B cell (primary cell): ENCODE results near the gene MVD.

Source experiments
- EZH2 ChIP-seq: IDR thresholded peaks from 2 replicates; pipeline ENCODE4 v1.6.1; 2012; ENCODE audit warnings: borderline replicate concordance, low read depth, mild to moderate bottlenecking, moderate library complexity, low read length; ENCODE audit not compliant: insufficient read depth, poor library complexity, severe bottlenecking
- TF ChIP-seq, protein P1 (sequence below): fragments of 200-600 bp; IDR thresholded peaks from one replicate; pipeline ENCODE4 v1.8.0; 2022; ENCODE audit warnings: antibody characterized with exemption, mild to moderate bottlenecking

DNA sequence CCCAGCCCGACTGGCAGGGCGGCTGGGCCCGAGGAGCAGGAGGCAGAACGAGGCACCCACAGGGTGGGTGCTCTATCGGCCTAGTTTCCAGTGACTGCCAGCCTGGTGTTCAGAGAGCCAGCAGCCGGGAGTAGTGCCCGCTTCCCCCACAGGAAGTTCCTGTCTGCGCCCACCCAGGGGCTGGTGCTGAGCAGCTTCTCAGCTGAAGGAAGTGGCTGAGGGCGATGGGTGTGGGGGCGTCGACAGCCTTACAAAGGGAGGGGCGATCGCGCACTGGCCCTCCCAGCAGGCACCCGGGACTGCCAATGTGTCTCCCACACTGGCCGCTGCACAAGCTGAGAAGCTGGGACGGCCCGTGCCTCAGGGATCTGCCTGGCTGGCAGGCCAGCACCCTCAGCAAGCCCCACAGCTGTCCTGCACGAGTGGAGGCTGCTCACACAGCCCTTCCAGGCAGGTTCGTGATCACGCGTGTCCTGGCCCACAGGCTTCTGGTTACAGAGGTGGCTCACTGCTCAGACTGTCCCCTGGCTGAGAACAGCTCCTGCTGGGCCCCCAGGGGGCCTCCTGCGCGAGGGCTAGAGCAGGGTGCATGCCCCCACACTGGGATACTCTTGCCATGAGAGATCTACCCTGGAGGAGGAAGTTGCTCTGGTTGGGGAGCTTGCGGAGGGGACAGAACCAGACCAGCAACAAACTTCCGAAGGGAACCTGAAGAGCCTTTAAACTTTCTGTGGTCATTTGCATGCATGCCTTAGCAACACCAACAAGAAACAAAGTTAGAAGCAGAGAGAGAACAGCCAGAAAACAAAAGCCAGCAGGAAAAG lies 40.8 kb upstream of the MVD start:
- TF ChIP-seq, protein P1, sequence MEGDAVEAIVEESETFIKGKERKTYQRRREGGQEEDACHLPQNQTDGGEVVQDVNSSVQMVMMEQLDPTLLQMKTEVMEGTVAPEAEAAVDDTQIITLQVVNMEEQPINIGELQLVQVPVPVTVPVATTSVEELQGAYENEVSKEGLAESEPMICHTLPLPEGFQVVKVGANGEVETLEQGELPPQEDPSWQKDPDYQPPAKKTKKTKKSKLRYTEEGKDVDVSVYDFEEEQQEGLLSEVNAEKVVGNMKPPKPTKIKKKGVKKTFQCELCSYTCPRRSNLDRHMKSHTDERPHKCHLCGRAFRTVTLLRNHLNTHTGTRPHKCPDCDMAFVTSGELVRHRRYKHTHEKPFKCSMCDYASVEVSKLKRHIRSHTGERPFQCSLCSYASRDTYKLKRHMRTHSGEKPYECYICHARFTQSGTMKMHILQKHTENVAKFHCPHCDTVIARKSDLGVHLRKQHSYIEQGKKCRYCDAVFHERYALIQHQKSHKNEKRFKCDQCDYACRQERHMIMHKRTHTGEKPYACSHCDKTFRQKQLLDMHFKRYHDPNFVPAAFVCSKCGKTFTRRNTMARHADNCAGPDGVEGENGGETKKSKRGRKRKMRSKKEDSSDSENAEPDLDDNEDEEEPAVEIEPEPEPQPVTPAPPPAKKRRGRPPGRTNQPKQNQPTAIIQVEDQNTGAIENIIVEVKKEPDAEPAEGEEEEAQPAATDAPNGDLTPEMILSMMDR: no peak
- TF ChIP-seq EZH2: no peak
